OCI-M2 (cell line): ENCODE results near the gene GULP1.

Experiments
- DNase-seq: peaks from one replicate; lab custom pipeline; 2025; ENCODE audit not compliant: unreplicated experiment; lab: John Stamatoyannopoulos, UW

Gene GULP1

DNA sequence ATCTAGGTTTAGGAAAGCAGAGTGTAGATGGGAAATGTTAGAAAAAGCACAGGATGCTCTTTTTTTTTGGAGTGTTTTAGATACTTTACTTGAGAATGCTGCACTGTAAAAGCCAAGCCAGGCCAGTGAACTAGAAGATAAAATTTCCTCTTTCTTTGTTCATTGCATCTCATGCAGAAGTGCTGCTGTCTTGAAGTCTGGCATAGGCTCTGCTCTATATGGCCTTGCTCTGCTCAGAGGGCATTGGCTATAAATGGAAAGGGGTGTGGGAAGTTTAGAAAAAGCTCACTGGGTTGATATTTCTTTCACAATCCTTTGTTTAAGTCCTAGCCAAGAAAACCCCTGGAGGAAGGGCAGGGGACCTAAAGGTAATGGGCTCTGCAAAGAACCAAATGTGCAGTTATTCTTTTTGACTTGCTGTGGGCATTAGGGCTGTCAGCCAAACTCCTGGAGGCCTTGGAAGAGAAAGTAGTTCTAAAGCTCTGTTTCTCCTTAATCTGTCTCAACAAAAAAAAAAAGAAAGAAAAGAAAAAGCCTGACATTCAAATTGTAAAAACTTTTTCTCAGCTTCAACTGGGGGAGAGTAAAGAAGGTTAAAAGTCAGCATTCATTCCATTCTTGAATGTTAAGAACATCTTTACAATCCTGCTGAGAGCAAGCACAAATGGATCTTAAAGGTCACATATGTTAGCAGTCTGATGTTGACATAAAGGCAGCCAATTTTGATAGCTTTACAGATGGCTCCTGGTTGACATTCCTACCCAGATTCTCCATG lies 338.3 kb downstream of the GULP1 start:
- DNase-seq, result no peak

DNA sequence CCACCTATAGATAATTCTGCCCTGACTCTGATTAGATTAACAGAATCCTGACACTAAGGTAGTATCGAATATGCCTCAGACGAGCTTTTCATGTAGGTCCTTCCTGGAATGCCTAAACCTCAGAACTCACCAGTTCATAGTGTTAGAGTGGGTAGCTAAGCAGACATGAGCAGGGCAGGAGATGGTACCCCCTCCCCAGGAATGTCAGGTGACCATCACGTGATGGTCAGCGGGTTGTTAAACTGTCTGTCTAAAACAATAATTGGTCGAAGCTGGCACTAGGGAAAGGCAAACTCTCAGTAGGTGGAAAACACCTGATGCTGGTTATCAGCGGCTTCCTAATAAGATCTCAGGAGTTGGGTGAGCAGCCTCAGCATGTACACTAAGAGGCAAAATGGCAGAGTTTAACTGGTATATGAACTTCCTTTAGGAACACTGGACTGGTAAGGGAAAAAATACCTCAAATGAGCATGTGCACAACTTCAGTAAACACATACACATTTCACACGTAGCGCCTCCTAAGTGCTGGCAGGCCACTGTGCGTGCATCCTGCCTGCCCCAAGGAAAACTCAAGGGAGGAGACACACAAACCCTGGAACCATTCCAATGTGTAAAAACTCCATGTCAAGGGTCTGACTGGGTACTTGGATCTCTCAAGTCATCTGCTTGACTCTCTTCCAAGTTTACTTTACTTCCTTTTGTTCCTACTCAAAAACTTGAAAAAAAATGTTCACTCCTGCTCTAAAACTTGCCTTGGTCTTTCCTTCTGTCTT lies 339.5 kb downstream of the GULP1 start:
- no peak for DNase-seq

DNA sequence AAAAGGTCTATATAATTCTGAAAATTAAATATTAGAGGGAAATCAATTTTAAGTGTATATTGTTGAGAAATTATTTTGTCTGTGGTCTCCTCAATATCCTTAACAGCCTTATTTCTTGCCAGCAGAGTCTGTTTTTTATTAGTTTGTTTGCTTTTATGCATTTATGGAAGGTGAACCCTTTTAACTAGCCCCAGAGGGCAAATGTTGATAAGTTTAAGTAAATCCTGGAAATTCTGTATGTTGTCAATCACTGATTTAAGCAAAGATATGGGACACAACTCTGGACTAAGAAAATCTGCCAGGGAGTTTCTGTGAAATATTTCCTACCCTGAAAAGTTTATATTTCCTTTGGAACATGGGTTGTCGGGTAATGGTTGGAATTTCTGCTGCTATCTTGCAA lies 343.0 kb downstream of the GULP1 start:
- no peak for DNase-seq
